Chondrocyte (in vitro differentiated cells): Measurements from ENCODE around the gene TEX51. TPM values are rescaled to one million over a fixed set of nuclear protein-coding genes. Genes with fewer than 3 reads are reported as not detected.

Experiments
- DNase-seq: peaks from one replicate; pipeline ENCODE4 v3.0.0; 2021; ENCODE audit warnings: mixed read lengths, low spot score
- H3K27ac Mint-ChIP-seq: one replicate; pipeline ENCODE4 v1.8.0; 2021; ENCODE audit warnings: mild to moderate bottlenecking, moderate library complexity, mixed read lengths; ENCODE audit not compliant: unreplicated experiment
- H3K27me3 Mint-ChIP-seq: 2 replicates; pipeline ENCODE4 v1.8.0; 2021; ENCODE audit warnings: low read depth, mixed read lengths
- H3K36me3 Mint-ChIP-seq: 2 replicates; pipeline ENCODE4 v1.8.0; 2021; ENCODE audit warnings: low read depth, mixed read lengths
- H3K4me1 Mint-ChIP-seq: 2 replicates; pipeline ENCODE4 v1.8.0; 2021; ENCODE audit warnings: low read depth, mild to moderate bottlenecking, mixed read lengths
- H3K4me3 Mint-ChIP-seq: one replicate; pipeline ENCODE4 v1.8.0; 2021; ENCODE audit warnings: mild to moderate bottlenecking, moderate library complexity, mixed read lengths; ENCODE audit not compliant: unreplicated experiment
- H3K9me3 Mint-ChIP-seq: 2 replicates; pipeline ENCODE4 v1.8.0; 2021; ENCODE audit warnings: low read depth, mixed read lengths
- total RNA-seq: library from RNA; stranded (reverse); gene quantifications from 3 replicates; pipeline ENCODE4 v1.2.1, GENCODE V29; 2021
- TF ChIP-seq, protein P1 (sequence below): fragments of 200-600 bp; sonication (generic); IDR thresholded peaks from 2 replicates; pipeline ENCODE4 v1.5.0; 2021; ENCODE audit warnings: antibody characterized with exemption, mild to moderate bottlenecking, moderate library complexity

Gene TEX51
- total RNA-seq, 1 donor from 2014 or later: not detected

DNA sequence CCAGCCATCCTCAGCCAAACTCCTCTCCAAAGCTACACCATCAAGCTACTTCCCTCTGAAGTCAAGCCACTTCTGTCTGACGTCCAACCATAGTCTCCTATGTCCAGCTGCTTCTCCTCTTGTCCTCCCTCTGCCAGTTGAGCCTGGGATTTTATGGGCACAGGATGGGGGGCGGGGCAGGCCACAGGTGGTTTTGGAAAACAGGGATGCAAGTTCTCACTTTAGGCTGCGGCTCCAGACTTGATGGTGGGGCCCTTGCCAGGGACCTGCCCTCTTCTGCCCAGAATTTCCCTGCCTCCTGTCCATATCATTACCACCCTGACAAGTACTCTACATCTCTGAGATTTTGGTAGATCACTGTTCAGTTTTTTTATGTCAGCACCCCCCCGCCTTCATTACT lies 41.6 kb downstream of the TEX51 start:
- TF ChIP-seq, protein P1, sequence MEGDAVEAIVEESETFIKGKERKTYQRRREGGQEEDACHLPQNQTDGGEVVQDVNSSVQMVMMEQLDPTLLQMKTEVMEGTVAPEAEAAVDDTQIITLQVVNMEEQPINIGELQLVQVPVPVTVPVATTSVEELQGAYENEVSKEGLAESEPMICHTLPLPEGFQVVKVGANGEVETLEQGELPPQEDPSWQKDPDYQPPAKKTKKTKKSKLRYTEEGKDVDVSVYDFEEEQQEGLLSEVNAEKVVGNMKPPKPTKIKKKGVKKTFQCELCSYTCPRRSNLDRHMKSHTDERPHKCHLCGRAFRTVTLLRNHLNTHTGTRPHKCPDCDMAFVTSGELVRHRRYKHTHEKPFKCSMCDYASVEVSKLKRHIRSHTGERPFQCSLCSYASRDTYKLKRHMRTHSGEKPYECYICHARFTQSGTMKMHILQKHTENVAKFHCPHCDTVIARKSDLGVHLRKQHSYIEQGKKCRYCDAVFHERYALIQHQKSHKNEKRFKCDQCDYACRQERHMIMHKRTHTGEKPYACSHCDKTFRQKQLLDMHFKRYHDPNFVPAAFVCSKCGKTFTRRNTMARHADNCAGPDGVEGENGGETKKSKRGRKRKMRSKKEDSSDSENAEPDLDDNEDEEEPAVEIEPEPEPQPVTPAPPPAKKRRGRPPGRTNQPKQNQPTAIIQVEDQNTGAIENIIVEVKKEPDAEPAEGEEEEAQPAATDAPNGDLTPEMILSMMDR: no peak
- H3K27ac Mint-ChIP-seq: no peak overlapping the region
- DNase-seq: no peak
- peaks cover 2% of the 10 kb centered on the region for H3K36me3 Mint-ChIP-seq
- H3K27me3 Mint-ChIP-seq: peaks cover 36% of the 10 kb centered on the region
- H3K4me3 Mint-ChIP-seq: no peak overlapping the region
- H3K9me3 Mint-ChIP-seq: peaks cover 8% of the 10 kb centered on the region
- H3K4me1 Mint-ChIP-seq: peaks cover 5% of the 10 kb centered on the region

- Mint-ChIP-seq H3K4me1 (peaks cover 5% of the 10 kb centered on the region), H3K27me3 (peaks cover 36% of the 10 kb centered on the region), H3K27ac (no peak overlapping the region), H3K9me3 (peaks cover 8% of the 10 kb centered on the region), H3K4me3 (no peak overlapping the region), H3K36me3 (peaks cover 2% of the 10 kb centered on the region)
- no peak for DNase-seq
- TF ChIP-seq, protein P1: no peak
Measured at GRCh38 chr2:126942427-126943203, 43.9 kb downstream of the TEX51 start.

DNA sequence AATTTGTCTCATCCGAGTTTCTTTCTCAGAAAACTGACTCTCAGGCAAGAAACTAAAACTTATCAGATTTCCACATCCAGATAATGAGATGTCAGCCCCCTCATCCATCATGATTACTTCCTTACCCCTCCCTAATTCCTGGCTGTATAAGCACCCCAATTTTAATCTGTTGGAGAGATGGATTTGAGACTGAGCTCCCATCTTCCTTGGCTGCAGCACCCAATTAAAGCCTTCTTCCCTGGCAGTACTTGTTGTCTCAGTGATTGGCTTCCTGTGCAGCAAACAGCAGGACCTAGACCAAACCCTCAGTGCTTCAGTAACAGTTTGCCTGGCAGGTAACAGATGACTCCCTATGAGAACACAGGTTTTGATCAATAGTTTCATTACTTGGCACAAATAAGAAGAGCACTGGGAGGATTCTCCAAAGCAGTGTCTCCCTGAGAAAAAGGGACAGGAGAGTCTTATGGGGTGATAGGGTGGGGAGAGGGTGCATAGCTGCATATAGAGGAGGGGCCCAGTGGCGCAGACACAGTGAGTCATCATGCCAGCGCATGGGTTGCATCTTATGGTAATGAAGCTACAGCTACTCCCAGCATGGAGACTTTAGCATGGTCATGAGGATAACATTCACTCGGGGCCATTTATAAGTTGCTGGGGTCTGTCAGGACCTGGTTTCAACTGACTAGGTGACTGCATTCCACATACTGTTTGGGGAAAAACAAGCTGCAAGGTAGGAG lies 45.1 kb downstream of the TEX51 start:
- Mint-ChIP-seq H3K9me3 (peaks cover 8% of the 10 kb centered on the region), H3K4me1 (peaks cover 5% of the 10 kb centered on the region), H3K4me3 (no peak overlapping the region), H3K27ac (no peak overlapping the region), H3K27me3 (peaks cover 35% of the 10 kb centered on the region), H3K36me3 (peaks cover 2% of the 10 kb centered on the region)
- TF ChIP-seq, protein P1: no peak
- DNase-seq: no peak

GRCh38 chr2:126945118-126945517 lies 46.4 kb downstream of the TEX51 start:
- Mint-ChIP-seq H3K27me3 (peaks cover 26% of the 10 kb centered on the region), H3K36me3 (peaks cover 2% of the 10 kb centered on the region), H3K4me1 (peaks cover 5% of the 10 kb centered on the region), H3K9me3 (peaks cover 8% of the 10 kb centered on the region), H3K27ac (no peak overlapping the region), H3K4me3 (no peak overlapping the region)
- TF ChIP-seq, protein P1: no peak
- no peak for DNase-seq

DNA sequence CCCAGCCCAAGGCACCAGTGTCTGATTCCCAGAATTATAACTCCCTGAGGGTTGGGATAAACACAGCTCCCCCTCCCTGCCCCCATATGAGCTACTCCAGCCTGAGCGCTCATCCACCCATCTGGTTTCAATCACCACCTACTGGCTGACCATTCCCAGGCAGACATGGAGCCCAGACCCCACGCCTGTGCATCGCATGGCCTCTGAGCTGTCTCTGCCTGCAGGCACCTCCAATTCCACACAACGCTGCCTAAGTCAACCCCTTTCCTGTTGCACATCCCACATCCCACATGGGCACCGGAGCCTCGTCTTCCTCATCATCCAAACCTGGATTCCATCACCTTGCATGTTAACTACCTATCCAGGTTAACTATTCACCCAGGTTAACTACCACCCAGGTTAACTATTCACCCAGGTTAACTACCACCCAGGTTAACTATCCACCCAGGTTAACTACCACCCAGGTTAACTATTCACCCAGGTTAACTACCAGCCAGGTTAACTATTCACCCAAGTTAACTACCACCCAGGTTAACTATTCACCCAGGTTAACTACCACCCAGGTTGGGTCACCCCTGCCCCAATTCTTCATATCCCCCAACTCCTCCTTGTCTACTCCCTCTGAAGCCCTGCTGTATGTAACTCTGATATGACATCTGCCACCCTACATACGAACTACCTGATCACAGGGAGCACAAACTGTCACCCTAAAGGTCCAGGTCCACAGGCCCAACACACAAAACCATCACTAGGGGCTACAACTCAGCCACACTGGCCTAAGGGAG lies 47.8 kb downstream of the TEX51 start:
- peaks cover 2% of the 10 kb centered on the region for H3K36me3 Mint-ChIP-seq
- H3K4me1 Mint-ChIP-seq: peaks cover 5% of the 10 kb centered on the region
- TF ChIP-seq, protein P1: no peak
- H3K27ac Mint-ChIP-seq: no peak overlapping the region
- no peak for DNase-seq
- no peak overlapping the region for H3K4me3 Mint-ChIP-seq
- H3K27me3 Mint-ChIP-seq: peaks cover 17% of the 10 kb centered on the region
- H3K9me3 Mint-ChIP-seq: peaks cover 8% of the 10 kb centered on the region
